H9 (cell line): ENCODE measurements around the gene RNF215. TPM values are rescaled to one million over a fixed set of nuclear protein-coding genes. Genes with fewer than 3 reads are reported as not detected.

Experiments
- DNase-seq: peaks from one replicate; pipeline ENCODE4 v3.0.0-alpha.2; 2017
- H2AFZ ChIP-seq: one replicate; pipeline ENCODE4 v1.6.1; 2013; ENCODE audit warnings: mild to moderate bottlenecking, low read length, control low read depth, moderate library complexity
- H2AK5ac ChIP-seq: 2 replicates; pipeline ENCODE4 v1.6.1; 2013; ENCODE audit warnings: low read length, control low read depth, mixed read lengths; ENCODE audit not compliant: insufficient read length
- H2BK120ac ChIP-seq: one replicate; pipeline ENCODE4 v1.6.1; 2013; ENCODE audit warnings: low read depth, mild to moderate bottlenecking, low read length, control low read depth, inconsistent platforms; ENCODE audit not compliant: poor library complexity, severe bottlenecking
- H2BK12ac ChIP-seq: 2 replicates; pipeline ENCODE4 v1.6.1; 2013; ENCODE audit warnings: low read length, control low read depth, mixed read lengths, low read depth; ENCODE audit not compliant: insufficient read length
- H2BK15ac ChIP-seq: 2 replicates; pipeline ENCODE4 v1.6.1; 2013; ENCODE audit warnings: low read depth, low read length, control low read depth
- H2BK20ac ChIP-seq: one replicate; pipeline ENCODE4 v1.6.1; 2013; ENCODE audit warnings: low read depth, mild to moderate bottlenecking, low read length, control low read depth, inconsistent platforms; ENCODE audit not compliant: poor library complexity, severe bottlenecking
- H2BK5ac ChIP-seq: 2 replicates; pipeline ENCODE4 v1.6.1; 2013; ENCODE audit warnings: low read length, control low read depth, mixed read lengths; ENCODE audit not compliant: insufficient read length
- H3K14ac ChIP-seq: 2 replicates; pipeline ENCODE4 v1.6.1; 2013; ENCODE audit warnings: low read length, control low read depth; ENCODE audit not compliant: insufficient read depth
- H3K18ac ChIP-seq: 2 replicates; pipeline ENCODE4 v1.6.1; 2013; ENCODE audit warnings: low read depth, mild to moderate bottlenecking, mixed read lengths, low read length, control low read depth; ENCODE audit not compliant: insufficient read length
- H3K23ac ChIP-seq: 2 replicates; pipeline ENCODE4 v1.6.1; 2013; ENCODE audit warnings: low read length, control low read depth, mixed read lengths, low read depth; ENCODE audit not compliant: insufficient read length
- H3K23me2 ChIP-seq: 2 replicates; pipeline ENCODE4 v1.6.1; 2013; ENCODE audit warnings: low read depth, mild to moderate bottlenecking, mixed read lengths, low read length, control low read depth; ENCODE audit not compliant: insufficient read length, poor library complexity, severe bottlenecking
- H3K27ac ChIP-seq: 2 replicates; pipeline ENCODE4 v1.5.1; 2013; ENCODE audit warnings: low read length, control low read depth, mixed read lengths, low read depth; ENCODE audit not compliant: insufficient read length
- H3K27me3 ChIP-seq: 2 replicates; pipeline ENCODE4 v1.6.1; 2013; ENCODE audit warnings: low read length, control low read depth, inconsistent platforms; ENCODE audit not compliant: insufficient read depth
- H3K4ac ChIP-seq: 2 replicates; pipeline ENCODE4 v1.6.1; 2013; ENCODE audit warnings: low read depth, mild to moderate bottlenecking, control low read depth, inconsistent platforms, low read length, moderate library complexity
- H3K4me1 ChIP-seq: 2 replicates; pipeline ENCODE4 v1.6.1; 2013; ENCODE audit warnings: low read length, control low read depth, inconsistent platforms; ENCODE audit not compliant: insufficient read depth
- H3K4me2 ChIP-seq: 2 replicates; pipeline ENCODE4 v1.6.1; 2013; ENCODE audit warnings: low read length, control low read depth, mixed read lengths; ENCODE audit not compliant: insufficient read length, insufficient read depth
- H3K56ac ChIP-seq: 2 replicates; pipeline ENCODE4 v1.6.1; 2013; ENCODE audit warnings: low read depth, mild to moderate bottlenecking, mixed read lengths, low read length, control low read depth; ENCODE audit not compliant: insufficient read length
- H3K79me1 ChIP-seq: 2 replicates; pipeline ENCODE4 v1.6.1; 2013; ENCODE audit warnings: low read depth, mild to moderate bottlenecking, moderate library complexity, low read length, control low read depth, inconsistent platforms; ENCODE audit not compliant: insufficient read depth, poor library complexity, severe bottlenecking
- H3K79me2 ChIP-seq: 2 replicates; pipeline ENCODE4 v1.6.1; 2013; ENCODE audit warnings: low read length, control low read depth, inconsistent platforms; ENCODE audit not compliant: insufficient read depth
- H3K9ac ChIP-seq: 2 replicates; pipeline ENCODE4 v1.6.1; 2013; ENCODE audit warnings: low read length, control low read depth, mixed read lengths; ENCODE audit not compliant: insufficient read length; ENCODE audit errors: extremely low read depth
- H3K9me3 ChIP-seq: one replicate; pipeline ENCODE4 v1.6.1; 2013; ENCODE audit warnings: low read depth, low read length, inconsistent platforms; ENCODE audit not compliant: control insufficient read depth
- H3T11ph ChIP-seq: one replicate; pipeline ENCODE4 v1.6.1; 2013; ENCODE audit warnings: mild to moderate bottlenecking, low read length, control low read depth, inconsistent platforms
- H4K20me1 ChIP-seq: one replicate; pipeline ENCODE4 v1.6.1; 2013; ENCODE audit not compliant: control insufficient read depth, insufficient read length, insufficient read depth
- H4K5ac ChIP-seq: 2 replicates; pipeline ENCODE4 v1.6.1; 2013; ENCODE audit warnings: low read depth, mild to moderate bottlenecking, mixed read lengths, low read length, control low read depth; ENCODE audit not compliant: insufficient read length
- H4K8ac ChIP-seq: replicated peaks from 2 replicates; pipeline ENCODE4 v1.6.1; 2013; ENCODE audit warnings: low read length, control low read depth, mixed read lengths, low read depth; ENCODE audit not compliant: insufficient read length
- H4K91ac ChIP-seq: 2 replicates; pipeline ENCODE4 v1.6.1; 2013; ENCODE audit warnings: low read depth, mild to moderate bottlenecking, moderate library complexity, mixed read lengths, low read length, control low read depth; ENCODE audit not compliant: insufficient read length
- H3K27ac Mint-ChIP-seq, 3 experiments: 2 replicates in 2 of 3; 3 replicates in 1 of 3; pipeline ENCODE4 v1.8.0; 2020 to 2021; ENCODE audit warnings: mixed read lengths in 3 of 3, mild to moderate bottlenecking in 1 of 3, moderate library complexity in 1 of 3
- H3K27me3 Mint-ChIP-seq: 2 replicates; pipeline ENCODE4 v1.8.0; 2021; ENCODE audit warnings: low read depth, mild to moderate bottlenecking, moderate library complexity, mixed read lengths
- H3K36me3 Mint-ChIP-seq, 3 experiments: 2 replicates in 2 of 3; 3 replicates in 1 of 3; pipeline ENCODE4 v1.8.0; 2020 to 2021; ENCODE audit warnings: low read depth in 3 of 3, mixed read lengths in 3 of 3; ENCODE audit not compliant: insufficient read depth in 1 of 3
- H3K4me1 Mint-ChIP-seq, 2 experiments: 2 replicates each; pipeline ENCODE4 v1.8.0; 2020; ENCODE audit warnings: mixed read lengths in 2 of 2
- H3K4me3 Mint-ChIP-seq, 2 experiments: 2 replicates in 1 of 2; 3 replicates in 1 of 2; pipeline ENCODE4 v1.8.0; 2020 to 2021; ENCODE audit warnings: mild to moderate bottlenecking in 2 of 2, mixed read lengths in 2 of 2, moderate library complexity in 1 of 2
- H3K9me3 Mint-ChIP-seq, 2 experiments: 2 replicates in 1 of 2; 3 replicates in 1 of 2; pipeline ENCODE4 v1.8.0; 2020; ENCODE audit warnings: mild to moderate bottlenecking in 2 of 2, mixed read lengths in 2 of 2, moderate library complexity in 1 of 2
- CTCF ChIP-seq: fragments of 200-600 bp; sonication (generic); conservative IDR thresholded peaks from 3 replicates; pipeline ENCODE4 v1.8.0; 2021; ENCODE audit warnings: antibody characterized with exemption, mild to moderate bottlenecking
- WGBS: extraction: QIAGEN DNeasy Blood & Tissue Kit; methylation state at CpG from one replicate; pipeline ENCODE4 v1.1.7; 2013; ENCODE audit warnings: missing lambda C conversion rate, low lambda C conversion rate, mixed read lengths; ENCODE audit not compliant: insufficient read length; ENCODE audit errors: extremely low coverage; 5-methylcytosine and 5-hydroxymethylcytosine counted together
- total RNA-seq: library from RNA; stranded (reverse); gene quantifications from 2 replicates; pipeline ENCODE4 v1.2.1, GENCODE V29; 2021

RNF215 gene
- total RNA-seq, 1 experiment from 2014 or later, result 24.5 TPM

- no peaks in the 10 kb centered on the region for H3K4me1 ChIP-seq
- H3K27ac Mint-ChIP-seq, result peak overlapping the region in 1 of 3 experiments; percentile 21; a peak in 1 of 7 replicates
Measured at GRCh38 chr22:30436196-30436595, 49.0 kb upstream of the RNF215 start.

More at GRCh38 chr22:30436196-30436595, 49.0 kb upstream of the RNF215 start:
- Histone ChIP-seq H3K79me2 (no peaks in the 10 kb centered on the region), H3K14ac (no peak overlapping the region), H2BK12ac (no peak overlapping the region), H3K56ac (no peak overlapping the region), H2BK15ac (no peak overlapping the region), H4K20me1 (no peaks in the 10 kb centered on the region), H2AK5ac (no peak overlapping the region), H4K8ac (no peak overlapping the region), H3K4me2 (no peak overlapping the region), H2BK5ac (no peak overlapping the region), H3K79me1 (no peaks in the 10 kb centered on the region), H3K23ac (no peak overlapping the region), H3K27ac (no peak overlapping the region), H3K9me3 (no peaks in the 10 kb centered on the region), H4K5ac (no peak overlapping the region), H3K9ac (no peak overlapping the region), H4K91ac (no peak overlapping the region), H2BK20ac (no peak overlapping the region), H3K23me2 (no peaks in the 10 kb centered on the region), H2AFZ (no peak overlapping the region), H3K4ac (no peak overlapping the region), H2BK120ac (no peak overlapping the region), H3K27me3 (no peaks in the 10 kb centered on the region), H3T11ph (no peak overlapping the region), H3K18ac (no peak overlapping the region)
- Mint-ChIP-seq H3K36me3 (peaks cover 0 to 3% (median 0%) of the 10 kb centered on the region in 3 experiments; a peak in 1 of 7 replicates), H3K27me3 (peaks cover 6% of the 10 kb centered on the region), H3K9me3 (no peaks in the 10 kb centered on the region; a peak in 1 of 5 replicates), H3K4me3 (no peak overlapping the region), H3K4me1 (peaks cover 6 to 12% of the 10 kb centered on the region in 2 experiments; a peak in 3 of 4 replicates)
- no peak for TF ChIP-seq CTCF
- WGBS, result no CpG with 5 or more reads among the region's 2 CpGs
- no peak for DNase-seq
